Stimulated activated naive CD8-positive, alpha-beta T cell treated with anti-CD3 and anti-CD28 coated beads, Interleukin-15, Interleukin-2, amounts not matched to agents 100 ng/mL and 50 ng/mL, for 24 hours (primary cell): ENCODE data around the gene FHIT.

Experiments
- H3K27ac Mint-ChIP-seq: one replicate; pipeline ENCODE4 v1.8.0; 2021; ENCODE audit warnings: mild to moderate bottlenecking, mixed read lengths
- H3K27me3 Mint-ChIP-seq: one replicate; pipeline ENCODE4 v1.8.0; 2021; ENCODE audit warnings: mixed read lengths
- H3K36me3 Mint-ChIP-seq: one replicate; pipeline ENCODE4 v1.8.0; 2021; ENCODE audit warnings: low read depth, mixed read lengths
- H3K4me1 Mint-ChIP-seq: one replicate; pipeline ENCODE4 v1.8.0; 2021; ENCODE audit warnings: low read depth, mixed read lengths
- H3K4me3 Mint-ChIP-seq: one replicate; pipeline ENCODE4 v1.8.0; 2021; ENCODE audit warnings: mild to moderate bottlenecking, mixed read lengths
- H3K9me3 Mint-ChIP-seq: one replicate; pipeline ENCODE4 v1.8.0; 2021; ENCODE audit warnings: mixed read lengths

FHIT gene

DNA sequence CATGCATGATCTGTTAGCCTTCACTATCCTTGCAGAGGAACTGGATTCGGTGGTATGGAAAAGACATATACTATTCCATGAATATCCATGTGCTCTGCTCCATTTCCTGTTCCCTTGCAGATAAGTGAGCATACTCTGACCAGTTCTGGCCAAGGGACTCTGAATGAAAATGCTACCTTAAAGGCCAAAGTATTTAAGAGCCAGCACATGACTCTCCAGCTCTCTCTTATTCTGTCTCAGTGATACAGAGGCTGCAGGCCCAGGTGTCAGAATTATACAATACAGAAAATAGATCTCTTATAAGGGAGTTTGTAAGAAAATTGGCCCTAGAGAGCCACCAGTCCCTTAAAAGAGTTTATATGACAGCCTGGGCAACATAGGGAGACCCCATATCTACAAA, 1421.7 kb downstream of the FHIT start:
- H3K4me3 Mint-ChIP-seq = no peak overlapping the region
- no peaks in the 10 kb centered on the region for H3K36me3 Mint-ChIP-seq
- H3K4me1 Mint-ChIP-seq = no peaks in the 10 kb centered on the region
- no peak overlapping the region for H3K27ac Mint-ChIP-seq
- H3K27me3 Mint-ChIP-seq = no peaks in the 10 kb centered on the region
- H3K9me3 Mint-ChIP-seq = no peaks in the 10 kb centered on the region

DNA sequence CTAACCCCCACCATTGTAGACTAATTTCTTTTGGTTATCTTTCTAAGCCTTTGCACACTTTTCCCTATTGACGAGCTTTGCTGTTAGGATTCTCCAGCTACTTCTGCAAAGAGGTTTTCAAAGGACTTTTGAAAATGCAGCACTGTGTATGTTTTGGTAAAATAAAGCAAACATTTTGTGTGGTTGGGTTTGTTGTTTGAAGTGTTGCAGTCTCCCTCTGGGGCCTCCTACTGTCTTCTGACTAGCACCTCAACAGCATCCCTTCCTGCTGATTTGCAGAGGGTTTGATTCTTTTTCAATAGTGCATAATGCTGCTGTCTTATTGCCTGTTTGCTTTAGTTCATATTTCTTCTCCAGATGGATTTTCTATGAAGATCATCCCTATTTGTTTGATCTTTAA, 1426.4 kb downstream of the FHIT start:
- Mint-ChIP-seq H3K4me3 (no peak overlapping the region), H3K4me1 (peaks cover 6% of the 10 kb centered on the region), H3K9me3 (peaks cover 15% of the 10 kb centered on the region), H3K36me3 (no peaks in the 10 kb centered on the region), H3K27ac (no peak overlapping the region), H3K27me3 (no peaks in the 10 kb centered on the region)

DNA sequence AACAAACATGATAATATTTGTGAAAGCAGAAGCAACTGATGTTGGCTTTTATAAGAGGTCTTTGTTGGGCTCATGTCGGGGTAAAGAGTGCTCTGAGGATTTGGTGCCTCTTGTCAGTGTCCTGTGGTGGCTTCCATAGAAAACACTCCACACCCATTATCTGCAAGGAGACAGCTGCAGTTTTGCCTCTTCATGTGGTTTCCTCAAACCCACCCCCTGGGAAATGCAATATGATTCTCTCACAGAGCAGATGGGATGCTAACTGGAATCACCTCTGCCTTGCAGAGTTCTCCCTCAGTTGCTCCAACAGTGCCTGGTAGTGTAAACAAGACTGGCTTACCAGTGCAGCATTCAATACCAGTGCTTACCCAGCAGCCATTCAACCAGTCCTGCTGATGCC, 1430.0 kb downstream of the FHIT start:
- no peak overlapping the region for H3K4me3 Mint-ChIP-seq
- no peaks in the 10 kb centered on the region for H3K36me3 Mint-ChIP-seq
- no peaks in the 10 kb centered on the region for H3K27me3 Mint-ChIP-seq
- H3K27ac Mint-ChIP-seq = no peak overlapping the region
- peaks cover 15% of the 10 kb centered on the region for H3K9me3 Mint-ChIP-seq
- peaks cover 6% of the 10 kb centered on the region for H3K4me1 Mint-ChIP-seq

DNA sequence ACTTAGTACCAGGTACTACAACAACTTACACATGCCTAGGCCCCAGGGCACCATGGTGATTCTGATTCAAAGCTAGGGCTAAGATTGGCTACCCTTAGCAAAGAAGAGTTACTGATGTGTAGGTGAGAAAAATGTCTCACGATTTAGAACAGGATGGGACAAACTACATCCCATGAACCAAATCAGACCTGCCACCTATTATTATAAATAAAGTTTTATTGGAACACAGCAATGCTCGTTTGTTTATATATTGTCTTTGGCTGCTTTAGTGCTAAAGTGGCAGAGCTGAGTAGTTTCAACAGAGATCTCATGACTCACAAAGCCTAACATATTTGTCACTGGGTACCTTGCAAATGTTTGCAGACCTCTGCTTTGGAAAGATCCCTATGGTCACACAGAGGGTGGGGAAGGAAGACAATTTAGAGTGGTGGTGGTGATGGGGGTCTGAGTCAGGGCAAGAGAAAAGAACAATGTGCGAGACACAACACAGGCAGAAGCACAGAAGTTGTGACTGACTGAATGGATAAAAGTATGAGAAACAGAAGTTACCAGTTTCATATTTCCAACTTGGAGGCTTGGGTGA, 1430.8 kb downstream of the FHIT start:
- peaks cover 15% of the 10 kb centered on the region for H3K9me3 Mint-ChIP-seq
- peaks cover 6% of the 10 kb centered on the region for H3K4me1 Mint-ChIP-seq
- H3K36me3 Mint-ChIP-seq = no peaks in the 10 kb centered on the region
- H3K4me3 Mint-ChIP-seq = no peak overlapping the region
- H3K27me3 Mint-ChIP-seq = no peaks in the 10 kb centered on the region
- peak overlapping the region; percentile 16 for H3K27ac Mint-ChIP-seq

DNA sequence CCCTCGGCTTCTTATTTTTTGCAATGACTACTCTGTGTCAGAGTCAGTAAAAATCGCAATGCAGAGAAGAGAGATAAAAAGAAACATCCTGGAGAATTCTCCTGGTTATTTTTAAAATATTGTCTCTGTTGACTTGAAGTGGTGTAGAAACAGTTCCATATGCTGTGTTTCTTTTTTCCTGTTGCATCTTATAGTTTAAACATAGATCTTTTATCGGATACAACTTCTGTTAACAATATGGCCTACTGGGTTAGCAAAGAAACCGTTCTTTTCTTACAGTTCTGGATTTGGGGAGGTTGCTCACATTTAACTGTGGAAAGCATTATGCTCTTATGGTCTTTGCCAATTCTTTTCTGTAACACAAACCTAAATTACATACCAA, 1432.3 kb downstream of the FHIT start:
- no peaks in the 10 kb centered on the region for H3K36me3 Mint-ChIP-seq
- H3K4me3 Mint-ChIP-seq = no peak overlapping the region
- no peak overlapping the region for H3K27ac Mint-ChIP-seq
- H3K4me1 Mint-ChIP-seq = peaks cover 6% of the 10 kb centered on the region
- H3K9me3 Mint-ChIP-seq = peaks cover 15% of the 10 kb centered on the region
- no peaks in the 10 kb centered on the region for H3K27me3 Mint-ChIP-seq

DNA sequence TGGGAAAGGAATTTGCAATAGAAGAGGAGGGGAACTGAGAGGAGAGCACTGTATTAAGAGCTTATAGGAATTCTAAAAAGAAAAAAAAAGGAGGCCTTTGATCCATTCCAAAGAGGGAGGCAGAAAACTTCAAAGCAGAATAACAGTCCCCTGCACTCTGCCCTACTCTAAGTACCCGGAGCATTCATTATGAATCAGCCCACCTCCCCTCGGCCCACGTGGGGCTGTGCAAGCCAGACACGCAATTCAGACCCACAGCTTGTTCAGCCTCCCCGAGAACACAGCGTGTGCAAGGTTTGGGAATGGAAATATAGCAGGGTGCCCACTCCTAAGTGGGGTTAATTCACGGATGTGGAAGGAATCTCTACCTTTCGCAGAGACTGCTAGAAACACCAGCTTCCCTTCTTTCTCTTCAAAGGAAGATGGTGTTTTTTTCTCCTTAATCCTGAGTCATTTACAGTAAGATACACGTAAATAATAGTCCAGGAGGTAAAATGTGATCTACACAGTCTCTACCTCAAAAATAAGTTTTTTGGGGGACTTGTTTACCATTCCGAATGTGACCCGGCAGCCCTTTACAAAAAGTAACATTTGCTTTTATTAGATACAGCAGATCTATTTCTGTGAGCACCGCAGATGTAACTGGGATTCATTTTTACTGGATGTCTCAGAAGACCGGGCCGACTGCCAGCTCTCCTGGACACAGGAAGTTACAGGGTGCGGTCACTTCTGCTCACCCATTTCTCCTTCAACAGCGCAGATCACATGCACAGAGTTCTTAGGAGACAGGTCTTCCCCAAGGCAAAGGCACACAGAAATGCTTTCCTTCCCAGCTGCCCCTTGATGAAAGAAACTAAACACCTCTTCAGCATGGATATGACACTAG, 1433.0 kb downstream of the FHIT start:
- Mint-ChIP-seq H3K27ac (no peak overlapping the region), H3K9me3 (peaks cover 15% of the 10 kb centered on the region), H3K36me3 (no peaks in the 10 kb centered on the region), H3K27me3 (no peaks in the 10 kb centered on the region), H3K4me1 (peaks cover 6% of the 10 kb centered on the region), H3K4me3 (no peak overlapping the region)

DNA sequence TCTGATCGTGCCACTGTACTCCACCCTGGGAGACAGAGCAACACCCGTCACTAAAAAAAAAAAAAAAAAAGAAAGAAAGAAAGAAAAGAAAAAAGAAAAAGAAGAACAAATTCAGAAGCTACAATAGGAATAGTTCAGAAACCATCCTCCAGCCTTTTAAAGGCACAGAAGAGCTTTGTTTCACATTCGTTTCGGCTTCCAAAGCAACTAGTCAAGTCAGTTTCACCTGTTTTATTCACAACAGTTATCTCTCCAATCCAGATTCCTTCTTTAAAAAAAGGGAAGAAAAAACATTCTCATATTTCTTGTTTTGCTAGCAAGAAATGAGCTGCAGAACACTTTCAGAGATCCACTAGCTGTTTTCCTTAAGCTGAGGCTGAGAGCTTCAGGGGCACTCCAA, 1433.7 kb downstream of the FHIT start:
- no peak overlapping the region for H3K4me3 Mint-ChIP-seq
- H3K9me3 Mint-ChIP-seq = peaks cover 11% of the 10 kb centered on the region
- no peak overlapping the region for H3K27ac Mint-ChIP-seq
- H3K27me3 Mint-ChIP-seq = no peaks in the 10 kb centered on the region
- H3K4me1 Mint-ChIP-seq = peaks cover 6% of the 10 kb centered on the region
- no peaks in the 10 kb centered on the region for H3K36me3 Mint-ChIP-seq

DNA sequence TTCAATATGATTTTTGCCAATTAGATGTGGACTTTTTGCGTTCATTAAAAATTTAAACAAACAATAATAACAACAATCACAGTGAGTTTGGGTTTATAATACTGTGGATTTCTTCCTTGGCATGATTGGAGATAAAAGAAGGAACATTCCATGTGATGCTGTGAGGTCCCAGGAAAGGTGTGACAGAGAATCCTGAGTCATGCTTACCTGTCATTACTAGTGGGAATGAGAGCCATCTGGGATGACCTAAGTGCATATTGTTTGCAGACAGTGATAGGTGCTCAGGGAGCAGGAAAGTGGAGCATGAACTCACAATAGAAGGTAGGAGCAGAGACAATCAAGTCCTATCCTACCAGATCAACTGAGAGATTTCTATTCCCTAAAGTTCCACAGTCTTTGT, 1434.9 kb downstream of the FHIT start:
- Mint-ChIP-seq H3K4me1 (peaks cover 6% of the 10 kb centered on the region), H3K9me3 (peaks cover 6% of the 10 kb centered on the region), H3K27me3 (no peaks in the 10 kb centered on the region), H3K4me3 (no peak overlapping the region), H3K36me3 (no peaks in the 10 kb centered on the region), H3K27ac (no peak overlapping the region)

DNA sequence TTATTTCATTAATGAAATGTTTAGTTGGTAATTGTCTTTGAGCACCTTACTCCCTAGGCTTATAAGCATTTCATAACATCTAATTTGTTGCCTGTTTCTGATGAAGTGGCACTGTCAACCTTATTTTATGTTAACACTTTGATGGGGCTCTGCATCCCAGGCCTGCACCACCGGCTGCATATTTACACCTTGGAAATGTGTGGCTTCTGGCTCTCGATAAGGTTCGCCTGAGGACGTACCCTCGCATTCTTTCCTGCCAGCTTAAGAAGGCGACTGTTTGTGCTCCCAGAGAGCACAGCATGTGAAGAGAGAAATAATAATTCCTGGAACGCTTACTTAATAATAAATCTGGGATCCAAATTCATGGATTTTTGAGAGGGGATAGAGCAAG, 1438.1 kb downstream of the FHIT start:
- H3K27ac Mint-ChIP-seq = no peak overlapping the region
- H3K36me3 Mint-ChIP-seq = no peaks in the 10 kb centered on the region

DNA sequence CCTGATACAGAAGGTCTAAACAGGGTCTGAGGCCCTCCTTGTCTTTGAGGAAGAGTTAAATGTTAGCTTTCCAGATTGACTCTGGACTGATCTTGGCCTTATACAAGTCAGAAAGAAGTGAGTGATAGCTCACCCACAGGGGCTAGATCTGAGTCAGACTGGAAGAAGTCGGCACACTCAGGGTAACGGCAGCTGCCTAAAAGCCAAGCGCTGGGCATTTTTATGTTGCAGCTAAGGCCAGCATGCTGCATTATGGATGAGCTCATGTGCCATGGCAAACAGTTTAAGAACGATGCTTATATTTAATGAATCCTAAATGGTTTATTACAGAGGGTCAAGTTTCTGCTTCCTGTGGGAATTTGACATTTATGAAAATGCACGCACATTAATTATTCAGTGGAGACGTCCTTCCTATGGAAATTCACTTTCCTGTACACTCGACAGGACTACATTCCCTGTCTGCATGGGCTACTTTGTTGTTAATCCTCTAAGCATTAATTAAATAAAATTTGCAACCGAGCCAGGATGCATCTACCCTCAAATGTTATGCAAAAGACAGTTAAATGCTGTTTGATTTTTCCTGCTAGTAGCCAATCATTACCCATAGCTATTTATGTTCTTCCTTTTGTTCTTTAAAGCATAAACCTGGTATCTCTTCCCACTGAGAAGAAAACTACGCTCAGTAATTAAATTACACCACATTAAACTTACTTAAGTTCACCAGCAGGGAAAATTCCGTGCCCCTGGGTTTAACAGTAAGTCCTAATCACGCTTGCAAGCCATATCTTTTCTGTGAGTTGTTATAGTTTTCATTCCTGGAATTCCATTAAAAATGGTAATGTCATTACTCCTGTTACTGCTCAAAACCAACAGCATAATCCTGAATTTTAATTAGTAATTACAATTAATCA, 1438.8 kb downstream of the FHIT start:
- Mint-ChIP-seq H3K27me3 (no peaks in the 10 kb centered on the region), H3K9me3 (no peaks in the 10 kb centered on the region), H3K36me3 (no peaks in the 10 kb centered on the region), H3K4me3 (no peak overlapping the region), H3K4me1 (peaks cover 3% of the 10 kb centered on the region), H3K27ac (no peak overlapping the region)

More for the DNA sequence above, 1438.1 kb downstream of the FHIT start:
- Mint-ChIP-seq H3K4me3 (no peak overlapping the region), H3K4me1 (peaks cover 3% of the 10 kb centered on the region), H3K27me3 (no peaks in the 10 kb centered on the region), H3K9me3 (no peaks in the 10 kb centered on the region)

DNA sequence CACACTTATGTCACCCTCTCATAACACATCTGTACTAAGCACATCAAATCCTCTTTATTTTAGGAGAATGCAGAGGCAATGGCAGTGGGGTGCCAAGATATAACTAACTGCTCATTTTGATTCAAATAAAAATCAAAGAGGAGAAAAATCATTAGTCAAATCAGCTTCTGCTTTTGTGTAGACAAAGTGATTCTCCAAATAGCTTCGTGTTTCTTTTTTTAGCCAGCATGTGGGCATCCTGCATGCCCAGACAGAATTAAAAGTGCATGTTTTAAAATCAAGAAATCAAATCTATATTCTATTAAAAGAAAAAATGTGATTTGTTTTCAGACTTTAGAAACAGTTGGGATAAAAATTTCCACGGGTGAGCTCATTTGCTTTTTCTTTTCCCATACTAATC, 1440.1 kb downstream of the FHIT start:
- Mint-ChIP-seq H3K27ac (no peak overlapping the region), H3K9me3 (no peaks in the 10 kb centered on the region), H3K36me3 (no peaks in the 10 kb centered on the region), H3K27me3 (no peaks in the 10 kb centered on the region), H3K4me1 (peaks cover 3% of the 10 kb centered on the region), H3K4me3 (no peak overlapping the region)

DNA sequence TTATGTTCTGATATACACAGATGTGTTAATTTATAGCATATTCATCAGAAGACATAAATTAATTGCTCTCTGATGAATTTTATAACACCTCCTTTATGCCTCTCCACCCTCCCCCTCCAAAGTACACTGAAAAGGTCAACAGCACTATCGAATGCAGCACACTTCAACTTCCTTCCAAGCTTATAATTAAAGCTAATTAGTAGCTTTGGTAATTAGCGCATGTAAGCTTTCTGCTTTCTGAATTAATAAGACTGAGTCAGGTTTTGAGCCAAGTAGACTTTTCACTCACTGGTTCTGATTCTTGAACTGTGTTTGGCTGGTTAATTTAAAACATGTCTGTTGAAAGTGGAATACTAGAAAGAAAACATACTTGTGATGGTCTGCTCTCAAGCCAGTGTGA, 1440.6 kb downstream of the FHIT start:
- Mint-ChIP-seq H3K4me3 (no peak overlapping the region), H3K36me3 (no peaks in the 10 kb centered on the region), H3K4me1 (peaks cover 3% of the 10 kb centered on the region), H3K27me3 (no peaks in the 10 kb centered on the region), H3K27ac (no peak overlapping the region), H3K9me3 (no peaks in the 10 kb centered on the region)

DNA sequence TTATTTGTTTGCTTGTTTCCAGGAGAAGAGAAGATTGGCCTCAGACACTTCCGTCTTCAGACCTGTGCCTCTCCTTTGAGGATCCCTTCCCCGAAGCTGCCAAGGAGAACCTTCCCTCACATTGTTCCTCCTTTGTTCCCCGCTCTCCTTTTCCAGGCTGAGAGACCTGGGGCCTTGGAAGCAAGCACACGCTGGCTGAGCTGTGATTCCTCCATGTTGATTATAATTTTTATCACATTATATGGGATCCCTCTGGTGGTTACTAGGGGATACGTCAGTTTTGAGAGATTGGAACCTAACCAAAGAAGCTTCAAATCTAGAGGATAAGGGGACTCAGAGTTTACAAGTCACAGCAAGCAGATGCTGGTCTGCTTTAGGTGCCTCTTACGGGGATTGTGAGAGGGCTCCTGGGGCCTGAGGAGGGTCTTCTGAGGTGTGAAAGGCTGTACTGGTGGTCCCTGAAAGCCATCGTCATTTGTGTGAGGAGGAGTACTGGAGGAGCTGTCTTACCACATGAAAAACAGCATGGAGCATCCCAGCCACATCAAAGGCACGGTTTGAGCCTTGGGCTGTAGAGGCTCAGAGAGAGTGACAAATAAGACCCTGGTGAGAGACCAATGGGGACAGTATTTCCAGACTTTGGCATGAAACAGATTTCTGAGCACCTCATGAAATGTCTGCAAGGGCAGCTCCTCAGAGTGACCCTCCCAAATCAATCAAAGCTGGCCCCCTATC, 1441.4 kb downstream of the FHIT start:
- no peak overlapping the region for H3K4me3 Mint-ChIP-seq
- no peaks in the 10 kb centered on the region for H3K9me3 Mint-ChIP-seq
- H3K27me3 Mint-ChIP-seq = no peaks in the 10 kb centered on the region
- peaks cover 3% of the 10 kb centered on the region for H3K4me1 Mint-ChIP-seq
- no peak overlapping the region for H3K27ac Mint-ChIP-seq
- H3K36me3 Mint-ChIP-seq = no peaks in the 10 kb centered on the region

DNA sequence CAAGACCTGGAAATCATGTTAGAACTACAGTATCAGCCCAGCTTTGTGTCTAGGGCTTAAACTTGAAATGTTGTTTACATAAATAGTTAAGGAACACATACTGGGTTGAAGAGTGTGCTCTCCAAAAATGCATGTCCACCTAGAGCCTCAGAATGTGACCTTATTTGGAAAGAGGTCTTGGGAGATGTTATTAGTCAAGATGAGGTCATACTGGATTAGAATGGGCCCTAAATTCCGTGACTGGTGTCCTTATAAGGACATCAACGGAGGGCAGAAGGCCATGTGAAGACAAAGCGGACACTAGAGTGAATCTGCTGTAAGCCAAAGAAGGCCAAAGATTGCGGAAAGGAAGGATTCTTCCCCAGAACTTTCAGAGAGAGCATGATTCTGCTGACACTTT, 1442.2 kb downstream of the FHIT start:
- no peaks in the 10 kb centered on the region for H3K36me3 Mint-ChIP-seq
- no peaks in the 10 kb centered on the region for H3K27me3 Mint-ChIP-seq
- H3K9me3 Mint-ChIP-seq = no peaks in the 10 kb centered on the region
- H3K27ac Mint-ChIP-seq = no peak overlapping the region
- peaks cover 3% of the 10 kb centered on the region for H3K4me1 Mint-ChIP-seq
- H3K4me3 Mint-ChIP-seq = no peak overlapping the region
